ENCODE data around the gene RGL3. TPM values are rescaled to one million over a fixed set of nuclear protein-coding genes. Genes with fewer than 3 reads are reported as not detected.
A peak's percentile ranks its signal among the peaks of the same experiment; 100 is the strongest.
"Not testable (repeated sequence)": the region's sequence is repeated elsewhere in the genome, so short reads cannot be mapped to it uniquely, and the experiment has no call there.

Gene RGL3
- total RNA-seq, 1 donor from 2014 or later, result not detected

DNA sequence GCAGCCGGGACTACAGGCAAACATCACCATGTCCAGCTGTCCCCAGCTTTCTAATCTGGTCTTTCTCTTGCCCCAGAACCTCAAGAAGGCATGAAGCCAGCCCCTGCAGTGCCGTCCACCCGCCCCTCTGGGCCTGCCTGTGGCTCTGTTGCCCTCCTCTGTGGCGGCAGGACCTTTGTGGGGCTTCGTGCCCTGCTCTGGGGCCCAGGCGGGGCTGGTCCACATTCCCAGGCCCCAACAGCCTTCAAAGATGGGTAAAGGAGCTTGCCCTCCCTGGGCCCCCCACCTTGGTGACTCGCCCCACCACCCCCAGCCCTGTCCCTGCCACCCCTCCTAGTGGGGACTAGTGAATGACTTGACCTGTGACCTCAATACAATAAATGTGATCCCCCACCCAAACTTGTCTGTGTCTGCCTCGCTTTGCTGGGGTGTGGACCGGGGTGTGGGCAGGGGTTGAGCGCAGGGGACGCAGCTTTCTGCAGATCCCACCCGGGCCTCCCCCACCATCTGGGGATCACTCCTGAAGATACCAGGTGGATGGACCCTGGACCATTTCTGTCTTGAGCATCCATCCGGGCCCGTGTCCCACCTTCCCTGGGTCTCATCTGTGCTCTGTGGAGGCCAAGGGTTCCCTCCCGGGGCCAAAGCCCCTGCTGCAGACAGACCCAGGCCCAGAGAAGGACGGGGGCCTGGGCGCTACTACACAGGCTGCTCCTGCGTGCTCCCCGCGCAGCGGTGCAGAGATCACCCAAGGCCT lies 31.6 kb upstream of the RGL3 start:
- no peak for DNase-seq (ENCODE audit: extremely low read depth, low read depth, low spot score)

DNA sequence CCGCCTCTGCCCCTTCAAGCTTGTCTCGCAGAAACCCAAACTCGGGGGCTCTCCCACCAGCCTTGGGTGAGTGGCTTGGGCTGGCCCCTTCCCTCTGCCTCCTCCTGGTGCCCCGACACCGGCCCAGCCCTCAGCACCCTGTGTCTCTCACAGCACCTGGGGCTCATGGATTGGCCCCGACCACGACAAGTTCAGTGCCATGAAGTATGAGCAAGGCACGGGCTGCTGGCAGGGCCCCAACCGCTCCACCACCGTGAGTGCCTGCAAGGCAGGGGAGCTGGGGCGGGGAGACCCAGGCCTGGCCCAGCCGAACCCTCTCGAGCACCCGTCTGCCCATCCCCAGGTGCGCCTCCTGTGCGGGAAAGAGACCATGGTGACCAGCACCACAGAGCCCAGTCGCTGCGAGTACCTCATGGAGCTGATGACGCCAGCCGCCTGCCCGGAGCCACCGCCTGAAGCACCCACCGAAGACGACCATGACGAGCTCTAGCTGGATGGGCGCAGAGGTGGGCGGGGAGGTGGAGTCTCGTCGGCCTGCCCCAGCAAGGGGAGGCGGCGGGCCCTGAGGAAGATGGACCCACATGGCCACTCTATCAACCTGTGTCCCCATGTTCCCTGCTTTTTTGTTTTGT lies 29.9 kb upstream of the RGL3 start:
- DNase-seq (ENCODE audit: extremely low read depth, low read depth, low spot score), result no peak

DNA sequence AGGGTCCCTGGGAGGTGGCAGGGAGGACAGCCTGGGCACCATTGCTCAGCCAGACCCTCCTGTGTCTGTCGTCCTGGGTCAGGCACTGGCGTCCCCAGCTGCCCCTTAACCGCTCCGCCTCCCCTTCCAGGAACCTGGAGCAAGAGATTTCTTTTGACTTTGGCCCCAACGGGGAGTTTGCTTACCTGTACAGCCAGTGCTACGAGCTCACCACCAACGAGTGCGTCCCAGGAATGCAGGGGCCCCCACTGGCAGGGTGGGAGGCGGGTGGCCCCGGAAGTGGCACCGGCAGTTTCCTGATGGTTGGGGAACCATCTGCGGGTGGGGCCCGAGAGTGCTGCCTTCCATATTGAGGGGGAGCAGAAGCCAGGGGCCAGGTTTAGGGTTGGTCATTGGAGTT lies 29.3 kb upstream of the RGL3 start:
- no peak for DNase-seq (ENCODE audit: extremely low read depth, low read depth, low spot score)

DNA sequence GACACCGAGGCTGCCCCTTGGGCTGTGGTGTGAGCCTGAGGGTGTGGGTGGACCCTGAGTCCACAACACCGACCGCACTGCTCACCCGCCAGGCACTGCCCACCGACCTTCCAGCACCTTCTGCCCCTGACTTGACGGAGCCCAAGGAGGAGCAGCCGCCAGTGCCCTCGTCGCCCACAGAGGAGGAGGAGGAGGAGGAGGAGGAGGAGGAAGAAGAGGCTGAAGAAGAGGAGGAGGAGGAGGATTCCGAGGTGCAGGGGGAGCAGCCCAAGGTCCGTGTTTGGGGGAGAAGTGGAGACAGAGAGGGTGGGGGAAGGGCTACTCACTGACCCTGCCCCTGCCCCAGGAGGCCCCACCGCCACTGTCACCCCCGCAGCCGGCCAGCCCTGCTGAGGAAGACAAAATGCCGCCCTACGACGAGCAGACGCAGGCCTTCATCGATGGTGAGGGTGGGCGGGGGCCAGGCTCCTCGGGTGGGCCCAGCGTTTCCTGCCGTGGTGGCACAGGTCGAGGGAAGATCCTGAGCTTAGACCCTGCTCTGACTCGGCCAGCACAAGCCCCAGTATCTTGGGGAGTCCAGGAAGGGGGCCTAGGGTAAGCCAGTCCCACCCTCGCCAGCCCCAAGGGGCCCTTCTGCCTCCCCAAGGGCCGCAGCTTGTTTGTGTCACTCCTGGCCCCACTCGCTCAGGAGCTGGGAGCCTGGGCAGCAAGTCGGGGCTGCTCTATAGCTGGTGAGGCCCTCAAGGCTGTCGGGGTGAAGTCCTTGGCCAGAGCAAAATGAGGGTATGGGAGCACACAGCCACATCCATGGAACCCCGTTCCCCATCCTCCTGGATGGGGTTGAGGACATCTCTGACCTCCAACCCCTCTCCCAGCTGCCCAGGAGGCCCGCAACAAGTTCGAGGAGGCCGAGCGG lies 28.5 kb upstream of the RGL3 start:
- no peak for DNase-seq (ENCODE audit: extremely low read depth, low read depth, low spot score)

DNA sequence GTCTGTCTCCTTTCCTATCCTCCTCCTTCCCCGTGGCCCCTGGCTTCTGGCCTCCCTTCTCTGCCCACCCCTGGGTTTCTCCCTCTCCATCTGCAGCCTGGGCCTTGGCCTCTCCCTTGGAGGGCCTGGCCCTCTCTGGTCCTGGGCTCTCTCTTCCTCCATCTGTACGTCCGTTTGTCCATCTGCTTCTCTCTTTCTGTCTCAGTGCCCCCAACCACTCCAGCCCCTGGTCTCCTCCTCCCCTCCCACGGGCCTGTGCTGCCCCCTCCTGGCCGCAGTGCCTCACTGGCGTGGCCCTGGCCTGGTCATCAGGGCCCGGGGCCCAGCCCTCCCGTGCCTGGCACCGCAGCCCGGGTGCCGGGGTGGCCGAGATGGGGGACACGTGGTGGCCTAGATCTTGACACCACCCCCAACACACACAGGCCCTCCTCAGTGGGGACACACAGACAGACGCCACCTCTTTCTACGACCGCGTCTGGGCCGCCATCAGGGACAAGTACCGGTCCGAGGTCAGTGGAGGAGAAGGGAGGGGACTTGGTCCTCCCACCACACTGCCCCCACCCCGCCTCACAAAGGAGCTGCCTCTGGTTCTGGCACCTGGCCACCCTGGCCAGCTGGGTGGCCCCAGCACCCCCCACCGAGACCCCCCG lies 27.7 kb upstream of the RGL3 start:
- DNase-seq (ENCODE audit: extremely low read depth, low read depth, low spot score), result no peak

DNA sequence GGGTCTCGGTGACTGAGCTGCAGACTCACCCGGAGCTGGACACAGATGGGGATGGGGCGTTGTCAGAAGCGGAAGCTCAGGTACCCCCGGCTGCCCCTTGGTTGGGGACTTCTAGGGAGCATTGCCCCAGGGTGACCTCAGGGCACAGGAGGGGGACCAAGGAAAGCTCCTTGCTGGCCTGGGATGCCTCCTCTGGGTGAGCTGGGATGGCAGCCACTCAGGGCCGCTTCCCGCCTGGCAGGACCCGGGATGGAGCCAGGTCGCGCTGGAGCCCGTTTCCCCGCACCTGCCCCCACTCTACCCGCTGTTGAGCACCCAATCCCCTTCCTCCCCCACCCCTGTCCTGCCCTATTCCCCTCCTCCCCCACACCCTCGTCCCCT lies 27.1 kb upstream of the RGL3 start:
- DNase-seq (ENCODE audit: extremely low read depth, low read depth, low spot score), result no peak

DNA sequence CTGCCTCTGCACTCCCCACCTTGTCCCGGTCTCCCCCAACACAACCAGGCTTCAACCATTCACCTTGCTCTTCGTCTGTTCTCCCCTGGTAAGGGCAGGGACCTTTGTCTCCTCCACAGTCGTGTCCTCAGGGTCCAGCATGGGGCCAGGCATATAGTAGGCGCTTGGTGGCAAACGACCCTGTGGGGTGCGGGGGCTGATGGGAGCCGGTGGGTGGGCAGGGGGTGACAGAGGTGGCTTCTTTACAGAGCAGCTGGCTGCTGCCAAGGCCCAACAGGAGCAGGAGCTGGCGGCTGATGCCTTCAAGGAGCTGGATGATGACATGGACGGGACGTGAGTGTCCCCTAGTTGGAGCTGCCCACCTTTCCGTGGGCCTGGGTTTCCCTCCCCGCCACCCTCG lies 26.0 kb upstream of the RGL3 start:
- DNase-seq (ENCODE audit: extremely low read depth, low read depth, low spot score), result no peak

DNA sequence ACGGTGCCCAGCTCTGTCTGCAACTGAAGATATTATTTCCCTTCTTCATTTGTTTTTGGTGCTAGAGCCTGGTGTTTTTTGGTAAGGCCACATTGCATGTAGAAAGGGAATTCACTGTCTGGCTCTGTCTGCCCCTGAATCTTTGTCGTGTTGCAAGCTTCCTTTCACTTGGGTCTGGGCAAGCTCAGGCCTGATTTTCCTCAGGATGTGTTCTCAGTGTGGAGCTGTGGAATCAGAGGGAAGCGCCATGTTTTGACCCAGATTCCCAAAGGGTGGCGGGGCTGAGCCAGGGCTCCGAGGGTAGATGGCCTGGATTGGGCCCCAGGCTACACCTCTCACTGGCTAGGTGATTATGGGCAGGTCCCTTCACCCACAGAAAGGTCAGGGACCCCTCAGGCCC lies 24.9 kb upstream of the RGL3 start:
- no peak for DNase-seq (ENCODE audit: extremely low read depth, low read depth, low spot score)

DNA sequence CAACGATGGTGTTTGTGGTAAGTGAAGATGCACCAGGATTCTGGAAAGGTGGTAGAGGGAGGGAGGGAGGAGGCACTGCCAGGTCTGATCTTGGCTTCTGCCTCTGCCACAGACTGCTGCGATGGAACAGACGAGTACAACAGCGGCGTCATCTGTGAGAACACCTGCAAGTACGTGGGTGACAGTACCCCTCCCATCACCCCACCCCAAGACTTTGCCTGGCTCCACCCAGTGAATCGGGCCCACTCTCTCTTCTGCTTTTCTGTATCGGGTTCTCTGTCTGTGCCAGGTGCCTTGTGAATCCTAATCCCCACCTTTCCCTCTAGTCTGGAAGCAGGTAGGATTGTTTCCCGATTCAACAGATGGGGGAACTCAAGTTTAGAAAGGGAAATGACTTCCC lies 18.8 kb upstream of the RGL3 start:
- no peak for DNase-seq (ENCODE audit: extremely low read depth, low read depth, low spot score)

DNA sequence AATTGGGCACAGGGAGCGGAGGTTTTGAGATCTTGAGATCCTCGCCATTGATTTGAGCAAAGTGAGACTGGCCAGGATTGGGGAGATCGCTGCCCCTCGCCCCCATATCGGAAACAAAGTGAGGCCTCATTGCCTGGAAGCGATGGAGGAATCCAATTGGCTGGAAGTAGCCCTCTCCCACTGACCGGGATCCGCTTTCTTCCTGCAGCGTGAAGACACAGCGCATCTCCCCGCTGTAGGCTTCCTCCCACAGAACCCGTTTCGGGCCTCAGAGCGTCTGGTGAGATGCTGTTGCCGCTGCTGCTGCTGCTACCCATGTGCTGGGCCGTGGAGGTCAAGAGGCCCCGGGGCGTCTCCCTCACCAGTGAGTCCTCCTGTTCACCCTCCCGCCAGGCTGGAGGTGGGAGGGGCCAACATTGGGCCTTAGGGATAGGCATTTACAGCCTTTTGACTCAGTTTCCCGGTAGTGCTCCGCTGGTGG lies 16.8 kb upstream of the RGL3 start:
- no peak for DNase-seq (ENCODE audit: extremely low read depth, low read depth, low spot score)

DNA sequence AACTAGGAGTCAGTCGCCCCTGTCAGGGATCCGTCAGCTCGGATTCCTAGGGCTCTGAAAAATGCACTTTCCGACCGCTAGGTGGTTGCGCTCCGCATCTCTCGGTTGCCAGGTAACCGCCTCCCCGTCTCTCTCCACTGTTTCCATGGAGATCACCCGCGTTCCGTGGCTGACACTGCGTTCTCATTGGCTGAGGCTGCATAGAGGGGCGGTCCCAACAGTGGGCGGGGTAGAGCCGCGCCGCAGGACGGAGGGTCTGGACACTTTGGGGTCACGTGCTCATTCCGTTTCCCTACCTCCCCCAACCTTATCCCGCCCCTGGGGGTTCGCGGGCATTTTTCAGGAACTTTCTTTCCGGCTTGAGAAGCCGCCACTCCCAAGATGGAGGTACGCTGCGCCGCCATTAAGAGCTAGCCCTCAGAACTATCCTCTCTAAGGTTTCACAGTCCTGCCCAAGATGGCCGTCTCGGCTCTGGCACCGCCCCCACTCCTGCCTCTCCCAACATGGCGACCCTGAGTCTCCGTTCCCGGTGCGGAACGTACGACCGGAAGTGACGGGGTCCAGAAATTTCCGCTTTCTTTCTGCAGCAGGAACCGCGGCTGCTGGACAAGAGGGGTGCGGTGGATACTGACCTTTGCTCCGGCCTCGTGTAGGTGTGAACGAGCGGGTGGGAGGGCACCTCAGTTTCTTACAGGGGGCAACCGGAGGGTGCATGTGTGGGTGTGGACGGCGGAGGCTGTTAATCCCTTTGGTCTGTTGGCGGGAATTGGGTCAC lies 16.1 kb upstream of the RGL3 start, which contains the start of the genes ODAD3 and PRKCSH:
Gene ODAD3 (minus strand): TSS at position 65 of the 776 bp plus-strand sequence. CDS start 105 bp downstream, outside the sequence.
Gene PRKCSH (plus strand): TSS at position 579 of the 776 bp plus-strand sequence. CDS start 483 bp downstream, outside the sequence.
- DNase-seq (ENCODE audit: extremely low read depth, low read depth, low spot score), result peak; percentile 97

DNA sequence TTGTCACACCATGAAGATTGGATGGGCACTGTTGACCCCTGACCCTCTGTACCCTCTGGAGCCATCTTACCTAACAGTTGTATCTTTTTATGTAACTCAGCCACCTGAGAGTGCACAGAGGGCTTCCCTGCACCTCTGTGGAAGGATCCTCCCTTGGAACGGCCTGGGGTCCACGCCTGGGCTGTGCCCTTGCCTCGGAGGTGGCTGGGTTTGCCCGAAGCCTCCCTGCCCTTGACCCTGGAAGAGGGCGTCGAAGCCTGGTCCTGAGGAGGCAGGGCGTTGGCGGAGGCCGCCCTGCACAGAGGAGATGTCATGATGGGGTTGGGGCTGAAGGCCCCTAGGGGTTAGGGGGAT lies 15.6 kb upstream of the RGL3 start:
- no peak for DNase-seq (ENCODE audit: extremely low read depth, low read depth, low spot score)

DNA sequence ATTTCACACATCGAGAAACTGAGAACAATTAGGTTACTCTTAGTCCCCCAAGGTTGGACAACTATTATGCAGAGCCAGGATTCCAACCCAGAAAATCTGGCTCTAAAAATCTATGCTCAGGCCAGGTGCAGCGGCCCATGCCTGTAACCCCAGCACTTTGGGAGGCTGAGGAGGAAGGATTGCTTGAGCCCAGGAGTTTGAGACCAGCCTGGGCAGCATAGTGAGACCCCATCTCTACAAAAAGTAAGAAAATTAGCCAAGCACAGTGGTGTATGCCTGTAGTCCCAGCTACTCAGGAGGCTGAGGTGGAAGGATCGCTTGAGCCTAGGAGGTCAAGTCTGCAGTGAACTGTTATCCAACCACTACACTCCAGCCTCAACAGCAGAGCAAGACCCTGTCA lies 14.4 kb upstream of the RGL3 start:
- DNase-seq (ENCODE audit: extremely low read depth, low read depth, low spot score), result not testable (repeated sequence)

DNA sequence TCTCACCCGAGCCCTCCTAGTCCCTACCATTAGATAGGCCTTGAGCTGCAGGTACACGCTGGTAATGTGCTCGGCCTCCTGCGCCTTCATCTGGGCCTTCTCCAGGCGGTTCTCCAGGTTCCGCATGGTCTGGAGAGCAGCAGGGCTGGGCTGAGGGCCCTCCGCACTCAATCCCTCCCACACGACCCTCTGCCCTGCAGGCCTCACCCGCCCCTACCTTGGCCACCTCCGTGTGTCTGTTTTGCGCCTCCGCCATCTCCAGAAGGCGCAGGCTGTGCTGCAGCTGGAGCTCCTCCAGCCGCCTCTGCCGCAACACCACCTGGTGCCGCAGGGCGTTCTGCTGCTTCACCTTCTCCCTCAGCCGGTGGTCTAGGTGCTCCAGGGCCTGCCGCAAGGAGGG lies 7.5 kb upstream of the RGL3 start:
- no peak for DNase-seq (ENCODE audit: extremely low read depth, low read depth, low spot score)

DNA sequence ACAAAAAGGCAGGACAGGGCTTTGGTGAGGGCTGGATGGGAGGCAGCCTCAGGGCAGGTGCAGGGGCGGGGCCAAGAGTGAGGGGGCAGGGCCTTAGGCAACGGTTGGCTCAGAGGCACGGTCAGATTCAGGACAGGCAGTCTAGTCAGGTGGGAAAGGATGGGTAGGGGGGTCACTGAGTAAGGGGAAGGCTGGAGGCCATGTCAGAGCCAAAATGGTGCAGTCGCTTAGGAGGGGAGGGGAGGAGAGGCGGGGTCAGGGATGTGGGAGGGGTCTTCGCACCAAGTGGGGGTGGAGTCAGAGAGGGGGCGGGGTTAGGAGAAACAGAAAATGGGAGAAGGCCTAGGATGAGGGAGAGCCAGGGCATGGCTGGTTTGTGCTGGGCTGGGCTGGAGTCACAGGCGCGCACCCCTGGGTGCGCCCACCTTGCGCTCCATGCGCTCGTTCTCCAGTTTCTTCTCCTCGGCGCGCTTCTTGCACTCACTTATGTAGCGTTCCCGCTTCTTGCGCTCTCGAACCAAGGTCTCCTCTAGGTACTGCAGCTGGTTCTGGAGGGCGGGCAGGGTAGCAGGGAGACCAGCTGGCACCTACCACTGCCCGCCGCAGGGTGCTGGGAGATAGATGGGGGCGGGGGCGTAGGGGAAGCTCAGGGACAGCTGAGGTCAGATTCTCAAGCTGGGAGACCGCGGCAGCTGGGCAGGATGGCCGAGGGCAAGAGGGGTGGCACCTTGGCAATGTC lies 6.8 kb upstream of the RGL3 start:
- DNase-seq (ENCODE audit: extremely low read depth, low read depth, low spot score), result no peak

DNA sequence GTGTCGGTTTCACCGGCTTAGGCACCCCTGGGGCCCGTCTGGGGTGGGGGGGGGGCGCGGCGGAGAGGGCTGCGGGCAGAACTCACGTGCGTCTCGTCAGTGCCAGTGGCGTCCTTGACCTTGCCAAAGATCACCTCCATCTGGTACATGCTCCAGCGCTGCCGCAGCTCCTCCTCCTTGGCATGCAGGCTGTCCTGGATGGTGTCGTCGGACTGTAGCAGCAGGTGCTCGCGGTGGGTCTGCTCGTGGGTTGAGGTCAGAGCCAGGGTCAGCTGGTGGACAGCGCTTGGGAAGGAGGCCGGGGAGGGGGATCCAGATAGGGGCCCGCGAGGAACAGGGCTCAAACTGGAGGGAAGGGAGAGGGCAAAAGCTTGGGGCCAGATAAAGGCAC lies 4.7 kb upstream of the RGL3 start:
- DNase-seq (ENCODE audit: extremely low read depth, low read depth, low spot score), result no peak

DNA sequence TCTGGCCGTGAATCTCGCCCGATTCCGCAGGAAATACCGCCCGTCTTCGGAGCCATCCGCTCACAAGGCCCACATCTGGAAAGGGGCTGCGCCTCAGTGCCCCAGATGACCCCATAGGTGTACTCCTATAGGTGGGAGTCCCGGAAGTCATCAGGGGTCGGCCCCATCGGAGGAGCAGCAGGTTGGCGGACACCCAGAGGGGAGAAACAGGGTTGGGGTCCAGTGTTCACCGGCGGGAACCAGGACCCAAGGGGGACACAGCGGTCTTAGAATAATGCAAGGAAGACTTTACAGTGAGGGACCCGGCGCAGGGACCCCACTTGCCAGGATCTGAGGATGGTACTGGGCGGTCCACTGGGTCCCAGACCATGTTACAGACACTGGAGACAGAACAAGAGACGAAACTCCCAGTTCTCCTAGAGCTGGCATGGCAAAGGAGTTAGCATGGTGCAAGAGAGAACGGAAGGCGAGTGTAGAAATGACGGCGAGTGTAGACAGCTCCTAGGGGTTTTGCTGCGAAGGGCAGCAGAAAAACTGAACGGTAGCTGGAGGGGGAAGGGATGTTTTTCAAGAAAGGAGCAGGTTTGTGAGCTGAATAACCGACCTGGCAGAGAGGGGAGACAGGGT lies 4.2 kb upstream of the RGL3 start:
- DNase-seq (ENCODE audit: extremely low read depth, low read depth, low spot score), result no peak

DNA sequence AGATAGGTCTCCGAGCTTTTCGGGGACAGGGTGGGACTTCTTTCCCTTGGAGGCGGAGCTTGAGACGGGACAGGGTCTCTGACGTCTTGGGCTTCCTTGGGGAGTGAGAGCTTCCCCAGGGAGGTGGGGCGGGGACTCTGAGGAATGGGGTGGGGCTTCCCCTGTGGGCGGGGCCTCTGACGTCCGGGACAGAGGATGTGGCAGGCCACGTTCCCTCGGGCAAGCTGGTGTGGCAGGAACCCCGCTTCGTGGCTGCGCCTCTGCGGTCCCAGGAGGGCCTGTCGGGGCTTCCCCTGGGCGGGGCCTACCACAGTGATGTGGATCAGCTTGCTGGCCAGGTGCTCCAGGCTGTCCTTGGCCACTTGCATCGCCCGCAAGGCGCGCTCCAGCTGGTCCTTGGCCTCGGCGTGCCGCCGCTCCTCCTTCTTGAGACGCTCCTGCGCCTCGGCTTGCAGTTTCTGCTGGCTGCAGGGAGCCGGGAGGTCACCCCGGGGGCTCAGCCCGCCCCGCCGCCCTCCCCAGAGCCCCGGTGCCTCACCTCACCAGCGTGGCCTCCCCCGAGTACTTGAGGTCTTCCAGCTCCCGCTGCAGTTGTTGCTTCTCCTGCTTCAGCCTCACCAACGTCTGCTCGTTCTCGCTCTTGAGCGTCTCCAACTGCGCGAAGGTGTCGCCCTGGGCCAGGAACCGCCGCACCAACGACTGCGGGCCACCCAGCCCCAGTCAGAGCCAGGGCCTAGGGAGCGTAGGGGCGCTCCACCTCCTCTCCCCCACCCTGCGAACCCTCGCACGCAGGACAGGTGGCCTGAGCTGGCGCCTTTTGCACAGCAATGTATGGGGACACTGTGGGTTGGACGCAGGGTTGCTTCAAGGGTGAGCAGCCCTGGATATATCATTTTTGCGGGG lies 3.3 kb upstream of the RGL3 start:
- DNase-seq (ENCODE audit: extremely low read depth, low read depth, low spot score), result no peak

All from glomerular endothelial cell (primary cell).